Measurements from ENCODE around the gene SNPH.

SNPH gene

GRCh38 chr20:1277529-1278322, 11.6 kb downstream of the SNPH start:
- Histone ChIP-seq H3K4me1 (ENCODE audit: control insufficient read depth, insufficient read depth, low read length) (no peaks in the 10 kb centered on the region), H3K9me3 (ENCODE audit: control insufficient read depth, insufficient read depth, low read depth, low read length) (no peaks in the 10 kb centered on the region), H3K9ac (ENCODE audit: low read length) (no peak overlapping the region), H3K4me3 (ENCODE audit: low read depth, low read length) (no peak overlapping the region), H3K27ac (ENCODE audit: low read depth, low read length) (no peak overlapping the region), H3K27me3 (ENCODE audit: control insufficient read depth, insufficient read depth, low read length) (no peaks in the 10 kb centered on the region), H3K36me3 (ENCODE audit: control insufficient read depth, insufficient read depth, low read length) (no peaks in the 10 kb centered on the region)

- no peaks in the 10 kb centered on the region for H3K9me3 ChIP-seq (ENCODE audit: control insufficient read depth, insufficient read depth, low read depth, low read length)
- no peak overlapping the region for H3K9ac ChIP-seq (ENCODE audit: low read length)
- H3K27ac ChIP-seq (ENCODE audit: low read depth, low read length) = no peak overlapping the region
- H3K4me1 ChIP-seq (ENCODE audit: control insufficient read depth, insufficient read depth, low read length) = no peaks in the 10 kb centered on the region
- no peak overlapping the region for H3K4me3 ChIP-seq (ENCODE audit: low read depth, low read length)
- H3K36me3 ChIP-seq (ENCODE audit: control insufficient read depth, insufficient read depth, low read length) = no peaks in the 10 kb centered on the region
- H3K27me3 ChIP-seq (ENCODE audit: control insufficient read depth, insufficient read depth, low read length) = no peaks in the 10 kb centered on the region
These were observed 12.9 kb downstream of the SNPH start for GRCh38 chr20:1278993-1279392.

- Histone ChIP-seq H3K9ac (ENCODE audit: low read length) (no peak overlapping the region), H3K9me3 (ENCODE audit: control insufficient read depth, insufficient read depth, low read depth, low read length) (no peaks in the 10 kb centered on the region), H3K4me3 (ENCODE audit: low read depth, low read length) (no peak overlapping the region), H3K27ac (ENCODE audit: low read depth, low read length) (no peak overlapping the region), H3K4me1 (ENCODE audit: control insufficient read depth, insufficient read depth, low read length) (no peaks in the 10 kb centered on the region), H3K27me3 (ENCODE audit: control insufficient read depth, insufficient read depth, low read length) (no peaks in the 10 kb centered on the region), H3K36me3 (ENCODE audit: control insufficient read depth, insufficient read depth, low read length) (no peaks in the 10 kb centered on the region)
These were observed 14.4 kb downstream of the SNPH start for GRCh38 chr20:1280195-1281102.

GRCh38 chr20:1281279-1282057, 15.4 kb downstream of the SNPH start:
- Histone ChIP-seq H3K9me3 (ENCODE audit: control insufficient read depth, insufficient read depth, low read depth, low read length) (no peaks in the 10 kb centered on the region), H3K27me3 (ENCODE audit: control insufficient read depth, insufficient read depth, low read length) (no peaks in the 10 kb centered on the region), H3K4me1 (ENCODE audit: control insufficient read depth, insufficient read depth, low read length) (no peaks in the 10 kb centered on the region), H3K9ac (ENCODE audit: low read length) (no peak overlapping the region), H3K36me3 (ENCODE audit: control insufficient read depth, insufficient read depth, low read length) (no peaks in the 10 kb centered on the region), H3K4me3 (ENCODE audit: low read depth, low read length) (no peak overlapping the region), H3K27ac (ENCODE audit: low read depth, low read length) (no peak overlapping the region)

GRCh38 chr20:1282966-1283365, 16.9 kb downstream of the SNPH start:
- Histone ChIP-seq H3K27me3 (ENCODE audit: control insufficient read depth, insufficient read depth, low read length) (no peaks in the 10 kb centered on the region), H3K4me3 (ENCODE audit: low read depth, low read length) (no peak overlapping the region), H3K9me3 (ENCODE audit: control insufficient read depth, insufficient read depth, low read depth, low read length) (no peaks in the 10 kb centered on the region), H3K27ac (ENCODE audit: low read depth, low read length) (no peak overlapping the region), H3K4me1 (ENCODE audit: control insufficient read depth, insufficient read depth, low read length) (no peaks in the 10 kb centered on the region), H3K9ac (ENCODE audit: low read length) (no peak overlapping the region), H3K36me3 (ENCODE audit: control insufficient read depth, insufficient read depth, low read length) (no peaks in the 10 kb centered on the region)

- no peak overlapping the region for H3K4me3 ChIP-seq (ENCODE audit: low read depth, low read length)
- no peak overlapping the region for H3K27ac ChIP-seq (ENCODE audit: low read depth, low read length)
- no peaks in the 10 kb centered on the region for H3K9me3 ChIP-seq (ENCODE audit: control insufficient read depth, insufficient read depth, low read depth, low read length)
- H3K27me3 ChIP-seq (ENCODE audit: control insufficient read depth, insufficient read depth, low read length) = no peaks in the 10 kb centered on the region
- no peaks in the 10 kb centered on the region for H3K36me3 ChIP-seq (ENCODE audit: control insufficient read depth, insufficient read depth, low read length)
- H3K9ac ChIP-seq (ENCODE audit: low read length) = no peak overlapping the region
- H3K4me1 ChIP-seq (ENCODE audit: control insufficient read depth, insufficient read depth, low read length) = no peaks in the 10 kb centered on the region
These were observed 17.7 kb downstream of the SNPH start for GRCh38 chr20:1283522-1284510.

- no peak overlapping the region for H3K27ac ChIP-seq (ENCODE audit: low read depth, low read length)
- no peak overlapping the region for H3K9ac ChIP-seq (ENCODE audit: low read length)
- H3K4me3 ChIP-seq (ENCODE audit: low read depth, low read length) = no peak overlapping the region
- H3K36me3 ChIP-seq (ENCODE audit: control insufficient read depth, insufficient read depth, low read length) = no peaks in the 10 kb centered on the region
- H3K4me1 ChIP-seq (ENCODE audit: control insufficient read depth, insufficient read depth, low read length) = peaks cover 5% of the 10 kb centered on the region; the same call in 1 of the 2 replicates
- no peaks in the 10 kb centered on the region for H3K9me3 ChIP-seq (ENCODE audit: control insufficient read depth, insufficient read depth, low read depth, low read length)
- H3K27me3 ChIP-seq (ENCODE audit: control insufficient read depth, insufficient read depth, low read length) = no peaks in the 10 kb centered on the region
These were observed 20.4 kb downstream of the SNPH start for GRCh38 chr20:1286267-1287024.

- Histone ChIP-seq H3K9ac (ENCODE audit: low read length) (no peak overlapping the region), H3K27me3 (ENCODE audit: control insufficient read depth, insufficient read depth, low read length) (no peaks in the 10 kb centered on the region), H3K9me3 (ENCODE audit: control insufficient read depth, insufficient read depth, low read depth, low read length) (no peaks in the 10 kb centered on the region), H3K4me3 (ENCODE audit: low read depth, low read length) (no peak overlapping the region), H3K27ac (ENCODE audit: low read depth, low read length) (no peak overlapping the region), H3K4me1 (ENCODE audit: control insufficient read depth, insufficient read depth, low read length) (peaks cover 5% of the 10 kb centered on the region; the same call in 1 of the 2 replicates), H3K36me3 (ENCODE audit: control insufficient read depth, insufficient read depth, low read length) (no peaks in the 10 kb centered on the region)
These were observed 21.2 kb downstream of the SNPH start for GRCh38 chr20:1287306-1287705.

GRCh38 chr20:1287787-1288569, 21.9 kb downstream of the SNPH start:
- Histone ChIP-seq H3K27me3 (ENCODE audit: control insufficient read depth, insufficient read depth, low read length) (no peaks in the 10 kb centered on the region), H3K36me3 (ENCODE audit: control insufficient read depth, insufficient read depth, low read length) (no peaks in the 10 kb centered on the region), H3K4me1 (ENCODE audit: control insufficient read depth, insufficient read depth, low read length) (peaks cover 5% of the 10 kb centered on the region; the same call in 1 of the 2 replicates), H3K9ac (ENCODE audit: low read length) (no peak overlapping the region), H3K27ac (ENCODE audit: low read depth, low read length) (no peak overlapping the region), H3K4me3 (ENCODE audit: low read depth, low read length) (no peak overlapping the region), H3K9me3 (ENCODE audit: control insufficient read depth, insufficient read depth, low read depth, low read length) (no peaks in the 10 kb centered on the region)
